NCI-H2227 treated with DMSO at 0.1 percent for 48 hours (cell line): Measurements from ENCODE around the gene TEX2.
"Not testable (repeated sequence)": the region's sequence is repeated elsewhere in the genome, so short reads cannot be mapped to it uniquely, and the experiment has no call there.

Experiments used
- DNase-seq: peaks from one replicate; lab custom pipeline; 2025; lab: John Stamatoyannopoulos, UW

The TEX2 gene

GRCh38 chr17:64212122-64212521, 50.9 kb downstream of the TEX2 start:
- no peak for DNase-seq

GRCh38 chr17:64209983-64210382, 53.1 kb downstream of the TEX2 start:
- DNase-seq: no peak

- no peak for DNase-seq
These were observed 53.6 kb downstream of the TEX2 start for GRCh38 chr17:64209356-64209941.

- not testable (repeated sequence) for DNase-seq
These were observed 54.4 kb downstream of the TEX2 start for GRCh38 chr17:64208656-64209055.

- DNase-seq: no peak
These were observed 57.3 kb downstream of the TEX2 start for GRCh38 chr17:64205804-64206203.

- no peak for DNase-seq
These were observed 59.4 kb downstream of the TEX2 start for GRCh38 chr17:64203630-64204029.

- DNase-seq: no peak
These were observed 60.2 kb downstream of the TEX2 start for GRCh38 chr17:64202683-64203344.

- peak; percentile 32 for DNase-seq
These were observed 62.7 kb downstream of the TEX2 start for GRCh38 chr17:64200080-64201032.

GRCh38 chr17:64198331-64199090, 64.5 kb downstream of the TEX2 start:
- DNase-seq: no peak

- no peak for DNase-seq
These were observed 66.5 kb downstream of the TEX2 start for GRCh38 chr17:64196601-64197000.

- DNase-seq: no peak
These were observed 69.5 kb downstream of the TEX2 start for GRCh38 chr17:64193561-64193960.

- DNase-seq: no peak
These were observed 70.5 kb downstream of the TEX2 start for GRCh38 chr17:64192589-64192988.

- no peak for DNase-seq
These were observed 72.6 kb downstream of the TEX2 start for GRCh38 chr17:64190472-64190871.

GRCh38 chr17:64188088-64188487, 75.0 kb downstream of the TEX2 start:
- DNase-seq: no peak

- no peak for DNase-seq
These were observed 75.8 kb downstream of the TEX2 start for GRCh38 chr17:64187093-64187895.

- DNase-seq: no peak
These were observed 76.6 kb downstream of the TEX2 start for GRCh38 chr17:64186171-64187092.

GRCh38 chr17:64185557-64185956, 77.5 kb downstream of the TEX2 start:
- DNase-seq: not testable (repeated sequence)

- no peak for DNase-seq
These were observed 78.0 kb downstream of the TEX2 start for GRCh38 chr17:64185101-64185500.

GRCh38 chr17:64183815-64184214, 79.2 kb downstream of the TEX2 start:
- no peak for DNase-seq
